Neuronal stem cell (in vitro differentiated cells): ENCODE measurements around the gene COL8A2.

ENCODE experiments used
- DNase-seq: peaks from one replicate; pipeline ENCODE4 v3.0.0-alpha.2; 2013; ENCODE audit warnings: low spot score
- H2AFZ ChIP-seq: one replicate; pipeline ENCODE4 v1.6.1; 2013; ENCODE audit warnings: mild to moderate bottlenecking, low read length, inconsistent platforms
- H2AK5ac ChIP-seq: 2 replicates; pipeline ENCODE4 v1.6.1; 2013; ENCODE audit warnings: low read depth, mild to moderate bottlenecking, inconsistent platforms, low read length, moderate library complexity, mixed read lengths
- H2BK120ac ChIP-seq: 2 replicates; pipeline ENCODE4 v1.6.1; 2013; ENCODE audit warnings: low read depth, mild to moderate bottlenecking, inconsistent platforms, low read length, moderate library complexity, mixed read lengths
- H2BK12ac ChIP-seq: one replicate; pipeline ENCODE4 v1.6.1; 2013; ENCODE audit warnings: low read length, inconsistent platforms
- H2BK15ac ChIP-seq: 2 replicates; pipeline ENCODE4 v1.6.1; 2013; ENCODE audit warnings: mild to moderate bottlenecking, low read length, inconsistent platforms, mixed read lengths
- H2BK5ac ChIP-seq: one replicate; pipeline ENCODE4 v1.6.1; 2013; ENCODE audit warnings: inconsistent platforms, mild to moderate bottlenecking, low read length, moderate library complexity
- H3K14ac ChIP-seq: one replicate; pipeline ENCODE4 v1.6.1; 2013; ENCODE audit warnings: low read length, inconsistent platforms
- H3K18ac ChIP-seq: 2 replicates; pipeline ENCODE4 v1.6.1; 2013; ENCODE audit warnings: low read length, inconsistent platforms
- H3K23ac ChIP-seq: 2 replicates; pipeline ENCODE4 v1.6.1; 2013; ENCODE audit warnings: low read depth, mild to moderate bottlenecking, mixed read lengths, low read length, inconsistent platforms; ENCODE audit not compliant: poor library complexity
- H3K27ac ChIP-seq: replicated peaks from 3 replicates; pipeline ENCODE4 v1.5.1; 2013; ENCODE audit warnings: low read length, inconsistent platforms
- H3K27me3 ChIP-seq, 3 experiments: 2 replicates each; pipeline ENCODE4 v1.6.1; 2013; ENCODE audit warnings: low read length in 3 of 3, mild to moderate bottlenecking in 2 of 3, inconsistent platforms in 1 of 3, low read depth in 1 of 3, mixed read lengths in 1 of 3, moderate library complexity in 1 of 3; ENCODE audit not compliant: control insufficient read depth in 3 of 3, insufficient read depth in 3 of 3
- H3K36me3 ChIP-seq, 2 donors: replicated peaks in 1 of 2; 2 replicates each; pipeline ENCODE4 v1.6.1; 2013; ENCODE audit warnings: low read length in 2 of 2; ENCODE audit not compliant: control insufficient read depth in 2 of 2, insufficient read depth in 2 of 2
- H3K4ac ChIP-seq: 2 replicates; pipeline ENCODE4 v1.6.1; 2013; ENCODE audit warnings: inconsistent platforms, mild to moderate bottlenecking, low read length, moderate library complexity
- H3K4me1 ChIP-seq, 2 donors: 1 replicate in 1 of 2; 2 replicates in 1 of 2; pipeline ENCODE4 v1.6.1; 2013; ENCODE audit warnings: low read length in 2 of 2, low read depth in 1 of 2; ENCODE audit not compliant: control insufficient read depth in 2 of 2, insufficient read depth in 1 of 2
- H3K4me2 ChIP-seq: one replicate; pipeline ENCODE4 v1.6.1; 2013; ENCODE audit warnings: mild to moderate bottlenecking, low read length, inconsistent platforms; ENCODE audit not compliant: insufficient read depth, poor library complexity, severe bottlenecking
- H3K4me3 ChIP-seq, 2 donors: 2 replicates each; pipeline ENCODE4 v1.5.1; 2013; ENCODE audit warnings: low read length in 2 of 2, mild to moderate bottlenecking in 2 of 2, inconsistent platforms in 1 of 2, moderate library complexity in 1 of 2
- H3K79me1 ChIP-seq: one replicate; pipeline ENCODE4 v1.6.1; 2013; ENCODE audit warnings: low read depth, mild to moderate bottlenecking, inconsistent platforms, low read length, moderate library complexity
- H3K9ac ChIP-seq: one replicate; pipeline ENCODE4 v1.6.1; 2013; ENCODE audit warnings: mild to moderate bottlenecking, low read depth, low read length, inconsistent platforms; ENCODE audit not compliant: poor library complexity
- H3K9me3 ChIP-seq, 2 donors: replicated peaks in 1 of 2; 2 replicates each; pipeline versions ENCODE3 to v1.6.1; 2013; ENCODE audit warnings: low read length in 2 of 2, mild to moderate bottlenecking in 2 of 2, inconsistent platforms in 1 of 2, low read depth in 1 of 2, mixed read lengths in 1 of 2, moderate library complexity in 1 of 2; ENCODE audit not compliant: control insufficient read depth in 2 of 2, insufficient read depth in 1 of 2
- H4K8ac ChIP-seq: one replicate; pipeline ENCODE4 v1.6.1; 2013; ENCODE audit warnings: low read depth, mild to moderate bottlenecking, inconsistent platforms, low read length, moderate library complexity
- H4K91ac ChIP-seq: one replicate; pipeline ENCODE4 v1.6.1; 2013; ENCODE audit warnings: low read length, low read depth, mild to moderate bottlenecking, inconsistent platforms; ENCODE audit not compliant: poor library complexity
- WGBS, 2 donors: extraction: QIAGEN DNeasy Blood & Tissue Kit; methylation state at CpG; one replicate each; pipeline ENCODE4 v1.1.7; 2013; ENCODE audit warnings: missing lambda C conversion rate in 2 of 2, mixed read lengths in 1 of 2; ENCODE audit not compliant: insufficient read length in 2 of 2, insufficient replicate concordance in 1 of 2; ENCODE audit errors: extremely low coverage in 2 of 2; 5-methylcytosine and 5-hydroxymethylcytosine counted together

COL8A2 gene

GRCh38 chr1:36136535-36136934 lies 11.5 kb upstream of the COL8A2 start:
- no CpG with 5 or more reads among the region's 1 CpG for WGBS, 2 donors

GRCh38 chr1:36135796-36136195 lies 10.8 kb upstream of the COL8A2 start:
- Histone ChIP-seq H3K4me2 (no peak overlapping the region), H3K79me1 (no peaks in the 10 kb centered on the region), H3K27me3 (no peaks in the 10 kb centered on the region), H3K4me3 (no peak overlapping the region), H3K36me3 (peaks cover 0 to 37% of the 10 kb centered on the region in 2 donors), H2BK12ac (no peak overlapping the region), H4K91ac (no peak overlapping the region), H3K9ac (no peak overlapping the region), H2AK5ac (no peak overlapping the region), H2BK120ac (no peak overlapping the region), H3K27ac (no peak overlapping the region), H3K4me1 (peaks cover 0 to 8% of the 10 kb centered on the region in 2 donors), H3K23ac (no peak overlapping the region), H2BK5ac (no peak overlapping the region), H2AFZ (no peak overlapping the region), H3K18ac (no peak overlapping the region), H3K14ac (no peak overlapping the region), H3K9me3 (no peaks in the 10 kb centered on the region), H3K4ac (no peak overlapping the region), H4K8ac (no peak overlapping the region), H2BK15ac (no peak overlapping the region)
- DNase-seq = no peak

More at GRCh38 chr1:36136535-36136934, 11.5 kb upstream of the COL8A2 start:
- no peak for DNase-seq
- Histone ChIP-seq H3K14ac (no peak overlapping the region), H2BK5ac (no peak overlapping the region), H3K27me3 (no peaks in the 10 kb centered on the region), H2AK5ac (no peak overlapping the region), H3K18ac (no peak overlapping the region), H3K23ac (no peak overlapping the region), H2BK120ac (no peak overlapping the region), H3K4me2 (no peak overlapping the region), H3K9me3 (no peaks in the 10 kb centered on the region), H2AFZ (no peak overlapping the region), H4K8ac (no peak overlapping the region), H3K4me3 (no peak overlapping the region), H3K4me1 (peaks cover 0 to 8% of the 10 kb centered on the region in 2 donors), H3K9ac (no peak overlapping the region), H3K4ac (no peak overlapping the region), H3K36me3 (peaks cover 0 to 37% of the 10 kb centered on the region in 2 donors), H2BK12ac (no peak overlapping the region), H3K79me1 (no peaks in the 10 kb centered on the region), H3K27ac (no peak overlapping the region), H2BK15ac (no peak overlapping the region), H4K91ac (no peak overlapping the region)

GRCh38 chr1:36135330-36135667 lies 10.3 kb upstream of the COL8A2 start:
- Histone ChIP-seq H3K79me1 (no peaks in the 10 kb centered on the region), H3K9ac (no peak overlapping the region), H4K91ac (no peak overlapping the region), H4K8ac (no peak overlapping the region), H2AFZ (no peak overlapping the region), H2BK120ac (no peak overlapping the region), H3K4me1 (peaks cover 0 to 8% of the 10 kb centered on the region in 2 donors), H3K4ac (no peak overlapping the region), H3K14ac (no peak overlapping the region), H2AK5ac (no peak overlapping the region), H3K4me3 (no peak overlapping the region), H2BK5ac (no peak overlapping the region), H3K36me3 (peaks cover 0 to 37% of the 10 kb centered on the region in 2 donors), H3K9me3 (no peaks in the 10 kb centered on the region), H3K23ac (no peak overlapping the region), H2BK15ac (no peak overlapping the region), H3K18ac (no peak overlapping the region), H3K27me3 (no peaks in the 10 kb centered on the region), H3K4me2 (no peak overlapping the region), H2BK12ac (no peak overlapping the region), H3K27ac (no peak overlapping the region)
- DNase-seq = no peak
- WGBS, 2 donors = no CpG with 5 or more reads among the region's 6 CpGs

GRCh38 chr1:36134505-36135329 lies 9.7 kb upstream of the COL8A2 start:
- Histone ChIP-seq H2BK5ac (no peak overlapping the region), H2BK120ac (no peak overlapping the region), H3K4me2 (no peak overlapping the region), H2BK12ac (no peak overlapping the region), H3K36me3 (peaks cover 0 to 31% of the 10 kb centered on the region in 2 donors), H3K9ac (no peak overlapping the region), H2AK5ac (no peak overlapping the region), H3K4ac (no peak overlapping the region), H3K23ac (no peak overlapping the region), H3K9me3 (no peaks in the 10 kb centered on the region), H3K27me3 (no peaks in the 10 kb centered on the region), H3K79me1 (no peaks in the 10 kb centered on the region), H2AFZ (peak overlapping the region; percentile 35), H3K27ac (no peak overlapping the region), H3K18ac (no peak overlapping the region), H3K4me3 (no peak overlapping the region), H4K8ac (no peak overlapping the region), H4K91ac (no peak overlapping the region), H3K14ac (no peak overlapping the region), H3K4me1 (peaks cover 0 to 8% of the 10 kb centered on the region in 2 donors), H2BK15ac (no peak overlapping the region)
- no CpG with 5 or more reads among the region's 7 CpGs for WGBS, 2 donors
- peak; percentile 65 for DNase-seq
